Measurements from ENCODE around the gene PKMYT1. TPM values are rescaled to one million over a fixed set of nuclear protein-coding genes. Genes with fewer than 3 reads are reported as not detected.
A peak's percentile ranks its signal among the peaks of the same experiment; 100 is the strongest.

PKMYT1 gene
- total and polyA plus RNA-seq, 9 of the 15 experiments (the other 6 are each of a cell fraction or from before 2014, with no cell fraction given): 8.7 to 201 (median 37.8) TPM

GRCh38 chr16:2925951-2926649 lies 54.1 kb downstream of the PKMYT1 start:
- Histone ChIP-seq H3K9me3 (replicated peaks; ENCODE audit: control insufficient read depth, insufficient read depth, low read depth, low read length) (no peaks in the 10 kb centered on the region), H3K9me1 (ENCODE audit: control insufficient read depth, insufficient read depth, low read length) (no peaks in the 10 kb centered on the region), H3K4me3 (no peak overlapping the region), H3K79me2 (ENCODE audit: control insufficient read depth, insufficient read depth, low read length) (no peaks in the 10 kb centered on the region), H3K4me2 (ENCODE audit: insufficient read depth, low read length) (no peak overlapping the region), H3K27ac (ENCODE audit: extremely low read depth, low read depth, low read length) (no peak overlapping the region), H3K36me3 (ENCODE audit: control insufficient read depth, insufficient read depth, low read length) (peaks cover 19% of the 10 kb centered on the region; the same call in 1 of the 3 replicates), H2AFZ (ENCODE audit: low read depth, low read length) (no peak overlapping the region), H3K27me3 (ENCODE audit: control insufficient read depth in 2 of 2, insufficient read depth in 2 of 2, low read length in 2 of 2) (no peaks in the 10 kb centered on the region), H3K9ac (ENCODE audit: insufficient read depth in 1 of 2, low read depth in 2 of 2, low read length in 2 of 2) (peak overlapping the region in 1 of 2 experiments; percentile 68; a peak in 1 of 4 replicates), H3K4me1 (replicated peaks in 1 of 2; ENCODE audit: control insufficient read depth in 2 of 2, insufficient read depth in 2 of 2, low read length in 2 of 2) (peaks cover 3 to 22% of the 10 kb centered on the region in 2 experiments; a peak in 3 of 5 replicates), H4K20me1 (replicated peaks; ENCODE audit: control insufficient read depth, insufficient read depth, low read length) (no peaks in the 10 kb centered on the region)
- 49% methylated on average over 8 of the region's 9 CpGs for WGBS (ENCODE audit: insufficient coverage, low coverage, missing lambda C conversion rate)
- in situ Hi-C loops (cut with MboI) (loop anchor here (5.0 kb wide), 1 partner anchor 89 kb away; no protein-coding TSS in a partner anchor), intact Hi-C loops (cut with micrococcal nuclease) (loop anchor here (5.0 kb wide), 1 partner anchor 56 kb away; the partner anchor contains the start of gene PKMYT1)
- DNase-seq (ENCODE audit: extremely low read depth in 1 of 4, low spot score in 3 of 4) (no peak), ATAC-seq (no peak), FAIRE-seq (no peak)
- ChIA-PET POLR2A (no interaction called here), CTCF (ENCODE audit: low intra/inter-chr PET ratio) (interaction anchor here (1.1 to 2.2 kb wide), 3 partner anchors 52 to 731 kb away, joined by 3 to 17 read pairs (median 12); no protein-coding TSS in a partner anchor)
- TF ChIP-seq MYBL2 (IDR thresholded peaks at IDR 0.05; ENCODE audit: low read depth) (no peak), MYBL2 (CRISPR knock-in tag; IDR thresholded peaks at IDR 0.05; ENCODE audit: borderline replicate concordance) (no peak), NBN (IDR thresholded peaks at IDR 0.05; ENCODE audit: low read depth) (no peak), NRF1 (conservative IDR thresholded peaks at IDR 0.05 in 1 of 2, IDR thresholded peaks at IDR 0.05 in 1 of 2) (no peak), ZFP36 (IDR thresholded peaks at IDR 0.05; ENCODE audit: low read depth, low read length, partially characterized antibody) (no peak), ZKSCAN8 (CRISPR knock-in tag; IDR thresholded peaks at IDR 0.05) (no peak), ZNF3 (CRISPR knock-in tag; IDR thresholded peaks at IDR 0.05) (no peak), PURB (CRISPR knock-in tag; IDR thresholded peaks at IDR 0.05; ENCODE audit: low read depth) (no peak), RBM14 (IDR thresholded peaks at IDR 0.05; ENCODE audit: borderline replicate concordance, insufficient read depth, low read depth, low read length) (no peak), CREB3L1 (IDR thresholded peaks at IDR 0.05; ENCODE audit: borderline replicate concordance, low read depth) (no peak), ZNF511 (CRISPR knock-in tag; IDR thresholded peaks at IDR 0.05) (no peak), GATAD2B (IDR thresholded peaks at IDR 0.05; ENCODE audit: borderline replicate concordance) (no peak)
- BruUV-seq (replicated peaks): no TSS peak
